Colonic mucosa (tissue), 4 donors: Measurements from ENCODE around the gene PHACTR1. TPM values are rescaled to one million over a fixed set of nuclear protein-coding genes. Genes with fewer than 3 reads are reported as not detected.

Experiments used
- DNase-seq: peaks from one replicate; pipeline ENCODE4 v3.0.0-alpha.2; 2020
- H3K27ac ChIP-seq: fragments of 200-600 bp; one replicate; pipeline ENCODE4 v1.8.0; 2021
- H3K27me3 ChIP-seq: fragments of 200-600 bp; one replicate; pipeline ENCODE4 v1.8.0; 2021
- H3K36me3 ChIP-seq: fragments of 200-600 bp; one replicate; pipeline ENCODE4 v1.8.0; 2021
- H3K4me1 ChIP-seq: fragments of 200-600 bp; one replicate; pipeline ENCODE4 v1.8.0; 2021; ENCODE audit warnings: mild to moderate bottlenecking
- H3K4me3 ChIP-seq: fragments of 200-600 bp; one replicate; pipeline ENCODE4 v1.8.0; 2021
- H3K9ac ChIP-seq, 2 donors: one replicate each; pipeline ENCODE4 v1.7.0; 2013; ENCODE audit warnings: control low read depth in 2 of 2, low read depth in 2 of 2, low read length in 2 of 2
- H3K9me3 ChIP-seq: fragments of 200-600 bp; one replicate; pipeline ENCODE4 v1.8.0; 2021
- CTCF ChIP-seq: fragments of 200-600 bp; IDR thresholded peaks from one replicate; pipeline ENCODE4 v1.8.0; 2022; ENCODE audit warnings: antibody characterized with exemption, mild to moderate bottlenecking
- intact Hi-C: fragments of 100-400 bp; cut with DNase I; formaldehyde crosslinking; loops from one replicate; pipeline ENCODE4 v1.14.1; 2022
- total RNA-seq, 2 donors: library from RNA; stranded (reverse); fragmentation: NEBNext Ultra II Directional in 1 of 2; extraction: Animal tissue kit (Norgen Biotek cat#: 25700) in 1 of 2; gene quantifications; one replicate each; pipeline ENCODE4 v1.2.1, GENCODE V29; 2021
- donor health status: healthy.
- donor health status: DM: no; HTN: no; CAD: no.
- donor health status: DM: no; HTN: no; CAD: no.

PHACTR1 gene
- total RNA-seq, 2 donors from 2014 or later = 1.7 to 2.2 TPM

- no peak for TF ChIP-seq CTCF
- no peaks in the 10 kb centered on the region for H3K4me1 ChIP-seq
- no peak for DNase-seq
- no peaks in the 10 kb centered on the region for H3K36me3 ChIP-seq
- H3K27me3 ChIP-seq = no peaks in the 10 kb centered on the region
- no peak overlapping the region for H3K27ac ChIP-seq
- intact Hi-C loops = no loop called here
- H3K4me3 ChIP-seq = no peak overlapping the region
- no peak overlapping the region for H3K9ac ChIP-seq
- no peaks in the 10 kb centered on the region for H3K9me3 ChIP-seq
Observed at GRCh38 chr6:13099771-13100170, 383.2 kb downstream of the PHACTR1 start.

- Histone ChIP-seq H3K27me3 (no peaks in the 10 kb centered on the region), H3K9me3 (no peaks in the 10 kb centered on the region), H3K27ac (no peak overlapping the region), H3K36me3 (no peaks in the 10 kb centered on the region), H3K4me1 (no peaks in the 10 kb centered on the region), H3K4me3 (no peak overlapping the region), H3K9ac (no peak overlapping the region)
- intact Hi-C loops = no loop called here
- no peak for DNase-seq
- no peak for TF ChIP-seq CTCF
Observed at GRCh38 chr6:13101409-13101808, 384.8 kb downstream of the PHACTR1 start.

GRCh38 chr6:13101985-13102384 is 385.4 kb downstream of the PHACTR1 start:
- H3K36me3 ChIP-seq = no peaks in the 10 kb centered on the region
- intact Hi-C loops = no loop called here
- H3K4me1 ChIP-seq = no peaks in the 10 kb centered on the region

GRCh38 chr6:13103169-13103568 is 386.6 kb downstream of the PHACTR1 start:
- Histone ChIP-seq H3K9me3 (no peaks in the 10 kb centered on the region), H3K27me3 (no peaks in the 10 kb centered on the region), H3K4me3 (no peak overlapping the region), H3K27ac (no peak overlapping the region), H3K9ac (no peak overlapping the region), H3K36me3 (no peaks in the 10 kb centered on the region), H3K4me1 (no peaks in the 10 kb centered on the region)
- intact Hi-C loops = no loop called here
- TF ChIP-seq CTCF = no peak
- no peak for DNase-seq

More at GRCh38 chr6:13101985-13102384, 385.4 kb downstream of the PHACTR1 start:
- DNase-seq = no peak
- Histone ChIP-seq H3K4me3 (no peak overlapping the region), H3K27ac (no peak overlapping the region), H3K9ac (no peak overlapping the region), H3K27me3 (no peaks in the 10 kb centered on the region), H3K9me3 (no peaks in the 10 kb centered on the region)
- no peak for TF ChIP-seq CTCF

GRCh38 chr6:13105139-13105538 is 388.6 kb downstream of the PHACTR1 start:
- no peak for DNase-seq
- H3K4me1 ChIP-seq = no peaks in the 10 kb centered on the region
- no peaks in the 10 kb centered on the region for H3K27me3 ChIP-seq
- TF ChIP-seq CTCF = no peak
- H3K27ac ChIP-seq = no peak overlapping the region
- H3K36me3 ChIP-seq = no peaks in the 10 kb centered on the region
- no peaks in the 10 kb centered on the region for H3K9me3 ChIP-seq
- intact Hi-C loops = no loop called here
- no peak overlapping the region for H3K9ac ChIP-seq
- no peak overlapping the region for H3K4me3 ChIP-seq

- intact Hi-C loops = no loop called here
- Histone ChIP-seq H3K27me3 (no peaks in the 10 kb centered on the region), H3K4me3 (no peak overlapping the region), H3K9me3 (no peaks in the 10 kb centered on the region), H3K4me1 (no peaks in the 10 kb centered on the region), H3K9ac (no peak overlapping the region), H3K36me3 (no peaks in the 10 kb centered on the region), H3K27ac (no peak overlapping the region)
- TF ChIP-seq CTCF = no peak
- DNase-seq = no peak
Observed at GRCh38 chr6:13112921-13113320, 396.4 kb downstream of the PHACTR1 start.
